Activated T-cell treated with anti-CD3 and anti-CD28 coated beads, Interleukin-2, amount 50 U/mL, for 1 hour (primary cell): ENCODE data around the gene ATP8A2.
"Not testable (repeated sequence)": the region's sequence is repeated elsewhere in the genome, so short reads cannot be mapped to it uniquely, and the experiment has no call there.

ENCODE experiments used
- DNase-seq: peaks from one replicate; pipeline ENCODE4 v3.0.0-alpha.2; 2020

ATP8A2 gene

DNA sequence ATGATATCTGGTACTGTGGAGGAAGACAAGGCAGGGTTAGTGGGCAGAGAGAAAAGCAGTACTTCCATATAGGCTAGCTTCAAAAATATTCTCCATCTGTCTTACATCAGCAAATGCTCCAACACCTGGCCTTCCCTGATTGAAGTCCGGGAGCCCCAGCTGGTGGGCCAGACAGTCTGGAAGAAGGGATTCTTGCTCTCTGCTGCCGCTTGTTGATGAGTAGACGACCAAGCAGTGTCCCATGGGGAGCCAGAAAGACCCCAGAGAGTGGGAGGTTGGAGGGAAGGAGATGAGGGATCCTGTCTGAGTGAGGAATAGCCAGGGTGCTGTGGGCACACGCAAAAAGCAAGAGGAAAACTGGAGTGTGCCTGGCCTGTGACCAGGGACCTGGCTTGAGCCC is 95.1 kb downstream of the ATP8A2 start:
- DNase-seq = no peak

DNA sequence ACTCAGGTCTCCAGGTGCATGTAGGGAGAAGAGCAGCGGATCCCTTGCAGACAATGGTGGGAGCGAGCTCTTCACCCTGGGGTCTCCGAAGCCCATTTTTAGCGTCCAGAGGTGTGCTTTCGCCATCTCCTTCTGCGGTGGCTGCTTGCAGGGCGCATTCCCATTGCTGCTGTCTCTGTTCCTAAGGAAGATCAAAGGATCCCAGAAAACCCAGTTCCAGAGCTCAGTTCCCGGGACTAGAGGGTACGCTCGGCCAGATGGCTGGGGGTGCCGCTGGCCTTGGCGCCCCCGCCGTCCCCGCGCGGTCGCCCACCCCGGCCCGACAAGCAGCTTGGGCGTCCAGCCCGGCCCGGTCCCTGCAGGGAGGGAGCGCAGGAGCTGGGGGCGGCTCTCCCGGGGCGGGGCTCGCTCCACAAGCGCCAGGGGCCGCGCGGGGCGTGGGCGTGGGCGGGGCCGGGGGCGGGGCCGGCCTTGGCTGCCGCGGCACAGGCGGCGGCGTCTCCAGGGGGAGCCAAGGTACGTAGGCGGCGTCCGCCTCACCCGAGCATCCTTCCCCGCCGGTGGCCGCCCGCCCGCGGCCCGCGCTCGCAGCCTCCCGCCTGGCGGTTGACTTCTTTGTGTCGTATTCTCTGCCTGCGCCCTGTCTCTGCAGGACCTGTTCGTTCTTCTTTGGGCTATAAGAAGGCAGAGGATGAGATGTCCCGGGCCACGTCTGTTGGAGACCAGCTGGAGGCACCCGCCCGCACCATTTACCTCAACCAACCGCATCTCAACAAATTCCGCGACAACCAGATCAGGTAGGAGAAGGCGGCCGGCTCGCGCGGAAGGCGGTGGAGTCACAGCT is 96.8 kb downstream of the ATP8A2 start:
- no peak for DNase-seq

DNA sequence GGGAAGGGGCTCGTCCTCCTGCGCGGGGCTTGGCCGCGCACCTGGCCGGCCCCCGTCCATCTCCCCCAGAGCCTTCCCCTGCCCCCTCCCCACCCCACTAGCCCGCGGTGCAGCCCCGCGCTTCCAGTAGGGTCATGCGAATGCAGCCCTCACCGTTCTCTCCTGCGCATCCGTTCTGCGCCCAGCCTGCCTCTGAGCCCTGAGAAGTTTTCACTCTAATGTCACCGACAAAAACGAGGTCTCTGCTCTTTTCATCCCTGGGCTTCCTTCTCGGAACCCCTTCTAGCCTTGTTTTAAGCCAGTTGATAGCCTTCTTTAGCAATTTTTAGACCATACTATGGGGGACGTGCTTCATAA is 97.4 kb downstream of the ATP8A2 start:
- no peak for DNase-seq

DNA sequence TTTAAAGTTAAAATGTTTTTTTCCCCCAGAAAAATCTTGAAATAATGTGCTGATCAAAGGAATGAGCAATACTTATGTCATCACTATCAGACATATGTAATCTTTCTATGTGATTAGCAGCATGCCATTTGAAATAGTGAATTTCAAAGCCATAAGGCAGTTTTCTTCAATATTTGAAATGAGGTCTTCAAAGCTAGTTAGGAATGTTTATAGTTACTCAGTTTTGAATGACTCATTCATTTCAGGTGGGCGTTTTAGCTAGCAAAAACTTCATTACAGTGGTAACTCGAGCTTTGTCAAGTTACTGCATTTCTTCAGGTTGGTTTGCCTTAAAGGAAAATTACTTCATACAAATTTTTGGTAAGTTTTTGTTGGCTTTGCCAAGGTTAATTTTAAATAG is 102.1 kb downstream of the ATP8A2 start:
- no peak for DNase-seq

DNA sequence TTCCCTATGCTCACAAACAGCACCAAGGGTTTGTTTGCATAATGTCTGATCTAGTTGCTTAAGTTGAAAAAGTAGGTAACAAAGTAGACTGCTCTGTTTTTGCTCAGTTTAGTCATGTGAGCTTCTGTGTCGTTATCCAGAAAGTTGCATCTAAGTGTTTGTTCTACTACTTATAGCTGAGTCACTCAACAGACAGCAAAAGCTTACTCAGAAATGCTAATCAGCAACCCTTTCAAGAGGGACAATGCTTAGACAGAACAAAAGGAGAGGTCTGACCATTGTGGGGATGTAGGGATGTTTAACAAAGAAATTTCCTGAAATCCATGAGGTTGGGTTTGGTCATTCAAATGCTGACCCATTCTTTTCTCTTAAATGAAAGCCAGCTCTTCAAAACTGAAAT is 106.4 kb downstream of the ATP8A2 start:
- no peak for DNase-seq

DNA sequence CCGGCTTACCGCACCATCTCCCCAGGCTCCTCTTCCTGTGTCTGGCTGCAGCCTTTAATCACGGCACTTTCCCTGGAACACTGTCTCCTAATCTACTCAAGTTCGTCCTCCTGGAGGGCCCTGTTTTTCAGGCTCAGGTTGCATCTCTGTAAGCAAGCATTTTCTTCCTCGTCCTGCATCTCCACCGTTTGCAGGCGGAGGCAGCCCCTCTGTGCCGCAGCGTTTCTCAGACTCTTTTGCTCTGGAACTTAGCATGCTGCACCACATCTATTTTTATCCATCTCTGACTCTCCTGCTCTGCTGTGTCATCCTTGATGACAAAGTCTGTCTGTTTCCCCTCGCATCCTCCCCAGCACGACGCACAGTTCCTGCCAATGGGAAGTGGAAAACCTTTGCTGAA is 117.5 kb downstream of the ATP8A2 start:
- no peak for DNase-seq

DNA sequence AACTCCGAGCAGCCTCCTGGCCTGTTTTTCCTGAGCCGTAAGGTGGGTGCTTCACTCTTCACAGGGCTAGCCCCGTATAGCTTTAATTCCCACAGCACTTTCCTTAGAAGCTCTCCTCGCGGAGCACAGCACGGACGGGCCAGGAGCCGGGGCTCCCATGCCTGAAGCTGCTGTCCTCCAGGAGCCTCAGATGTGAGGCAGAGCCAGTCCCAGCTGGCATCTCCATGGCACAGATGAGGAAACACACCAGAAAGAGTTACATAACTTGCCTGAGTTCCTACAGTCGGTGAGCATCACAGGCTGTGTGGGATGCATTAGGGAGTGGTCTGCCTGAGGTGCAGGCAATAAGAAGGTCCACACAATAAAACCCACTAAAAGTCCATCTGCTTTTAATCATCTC is 118.5 kb downstream of the ATP8A2 start:
- DNase-seq = no peak

DNA sequence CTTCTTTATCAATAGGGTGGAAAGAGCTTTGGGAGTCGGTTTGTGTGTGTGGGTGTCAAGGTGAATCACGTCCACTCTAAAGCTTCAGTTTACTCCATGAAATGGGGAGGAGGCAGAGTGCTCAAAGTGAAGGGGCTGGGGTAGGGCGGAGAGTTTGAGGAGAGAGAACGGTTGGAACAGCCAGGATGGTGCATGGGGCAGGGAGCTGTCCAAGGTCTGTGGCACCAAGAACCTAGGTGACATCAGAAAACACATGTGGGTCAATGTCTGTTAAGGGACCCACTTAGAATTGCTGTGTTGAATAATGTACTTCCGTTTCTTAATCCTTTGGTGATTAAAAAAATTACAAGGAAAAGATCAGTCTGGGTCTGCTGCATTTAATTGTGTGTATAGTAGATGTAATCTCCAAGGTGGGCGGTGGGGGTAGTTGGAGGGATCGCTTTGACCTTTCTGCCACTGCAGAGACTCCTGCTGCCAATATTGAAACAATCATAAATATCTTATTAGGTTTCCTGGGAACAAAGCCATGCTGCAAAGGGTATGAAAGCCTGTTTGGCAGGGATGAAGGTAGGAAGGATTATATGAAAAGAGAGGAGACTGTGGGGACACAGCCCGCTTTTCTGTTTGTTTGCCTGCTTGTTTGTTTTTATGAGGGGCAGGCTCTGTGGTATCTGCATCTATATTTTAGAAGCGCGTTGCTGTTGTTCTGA is 122.3 kb downstream of the ATP8A2 start:
- no peak for DNase-seq

DNA sequence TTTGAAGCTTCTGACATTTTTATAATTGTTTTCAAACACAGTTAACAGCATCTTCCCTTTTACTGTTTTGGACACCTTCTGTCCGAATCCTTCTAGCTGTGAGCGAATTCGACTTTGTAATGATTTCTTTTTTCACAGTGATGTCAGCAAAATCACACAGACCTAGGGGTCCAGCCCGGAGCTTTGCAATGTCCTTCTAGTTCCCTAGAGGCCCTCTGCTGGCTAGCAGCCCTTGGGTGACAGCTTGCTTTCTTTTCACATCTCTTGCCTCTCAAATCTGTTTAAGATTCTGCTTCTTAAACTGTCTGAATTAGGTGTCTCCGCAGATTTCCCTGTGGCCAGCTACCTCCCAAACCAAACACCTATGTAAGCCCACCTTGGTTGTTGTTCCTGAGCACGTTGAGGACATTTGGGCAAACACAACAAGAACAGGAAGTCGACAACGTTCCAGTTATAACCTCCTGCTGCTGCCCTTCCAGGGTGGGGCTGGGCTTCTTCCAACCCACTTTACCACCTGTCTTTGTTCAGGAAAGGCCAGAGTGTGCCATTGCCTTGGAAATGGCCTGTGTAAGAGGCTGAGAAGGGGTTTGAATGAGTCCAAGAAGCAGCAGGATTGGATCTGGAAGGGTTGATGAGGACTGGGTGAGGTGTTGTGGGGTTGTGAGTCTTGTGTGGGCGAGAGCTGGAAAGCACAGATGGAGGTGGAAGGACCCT is 123.1 kb downstream of the ATP8A2 start:
- no peak for DNase-seq

DNA sequence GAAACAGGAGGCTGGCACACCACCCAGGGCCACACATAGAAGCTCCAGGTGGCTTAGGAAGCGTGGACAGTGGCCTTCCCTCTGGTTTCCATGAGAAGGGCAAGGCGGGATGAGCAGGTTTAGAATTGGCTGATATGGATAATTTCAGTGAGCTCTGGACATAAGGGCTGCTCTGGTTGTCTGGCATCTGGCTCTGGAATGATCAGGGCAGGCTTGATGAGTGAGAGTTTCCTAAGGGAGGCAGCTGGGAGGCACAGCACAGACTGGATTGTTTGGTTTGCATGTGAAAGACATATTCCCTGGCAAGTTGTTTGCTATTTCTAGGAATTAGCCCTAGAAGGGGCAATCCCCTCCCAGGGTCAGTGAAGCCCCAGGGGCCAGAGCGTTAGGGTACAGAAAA is 129.5 kb downstream of the ATP8A2 start:
- no peak for DNase-seq

DNA sequence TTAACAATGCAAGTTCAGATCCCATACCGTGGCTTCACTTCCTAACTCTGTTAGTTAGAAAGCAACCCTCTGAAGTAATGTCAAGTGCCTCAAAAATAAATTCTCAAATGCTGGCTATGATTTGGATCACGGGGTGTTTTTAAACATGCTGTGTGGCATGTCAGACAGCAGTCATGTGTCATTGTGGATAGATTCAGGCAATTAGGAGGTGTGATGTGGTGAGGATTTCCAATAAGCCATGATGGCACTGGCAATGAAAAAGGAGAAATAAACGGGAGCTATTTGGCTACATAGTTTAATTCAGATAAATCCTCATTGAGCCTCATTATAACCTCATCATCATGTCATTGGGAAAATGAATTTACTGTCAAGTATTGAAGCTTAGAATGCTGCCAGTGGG is 130.3 kb downstream of the ATP8A2 start:
- no peak for DNase-seq

DNA sequence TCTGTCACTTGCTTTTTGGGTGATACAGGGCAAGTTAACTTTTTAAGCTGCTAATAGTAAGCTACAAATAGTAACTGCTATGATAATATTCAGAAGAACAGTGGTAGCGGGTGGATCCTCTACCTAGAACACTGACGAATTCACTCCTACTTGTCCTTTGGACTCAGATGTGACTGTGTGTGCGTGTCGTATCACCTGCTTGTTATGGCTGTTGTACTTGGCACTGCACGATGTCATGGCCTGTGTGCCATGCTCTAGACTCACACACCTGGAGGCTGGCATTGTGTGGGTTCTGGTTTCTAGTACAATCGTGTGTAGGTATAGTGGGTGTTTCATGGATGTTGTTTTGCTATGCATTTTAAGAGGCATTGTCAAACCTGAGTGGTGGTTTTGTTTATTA is 130.8 kb downstream of the ATP8A2 start:
- no peak for DNase-seq

DNA sequence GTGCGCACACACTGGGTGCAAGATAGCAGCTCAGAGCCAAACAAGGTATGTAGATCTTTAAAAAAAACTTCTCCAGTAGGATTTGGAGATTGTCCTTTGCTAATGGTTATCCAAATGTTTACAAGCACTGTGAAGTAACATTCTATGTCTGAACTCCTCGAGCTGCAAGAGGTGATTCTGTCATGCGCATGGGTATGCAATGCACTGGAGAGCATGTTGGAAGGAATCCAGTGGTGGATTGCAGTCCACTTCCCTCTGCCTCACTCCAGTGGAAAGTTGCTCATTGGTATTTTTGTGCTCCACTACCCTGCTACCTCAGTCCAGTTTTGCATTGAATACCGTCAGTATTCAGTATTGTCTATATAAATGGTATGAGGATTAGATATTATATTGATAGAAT is 132.1 kb downstream of the ATP8A2 start:
- DNase-seq = no peak

DNA sequence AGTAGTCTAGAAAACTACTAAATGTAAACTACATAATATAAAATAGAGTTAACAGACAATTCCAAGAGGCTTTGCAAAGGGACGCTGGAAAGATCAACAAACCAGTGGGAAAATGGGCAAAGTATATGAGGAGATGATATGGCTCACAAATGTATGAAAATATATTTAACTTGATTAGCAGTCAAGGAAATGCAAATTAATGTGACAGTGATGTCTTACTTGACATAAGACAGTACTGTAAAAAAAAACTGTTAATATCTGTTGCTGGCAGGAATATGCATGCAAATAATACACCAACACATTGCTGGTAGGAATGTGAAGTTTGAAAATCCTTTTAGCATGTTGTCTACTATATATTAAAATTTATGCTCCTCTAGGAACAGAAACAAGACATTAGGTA is 136.1 kb downstream of the ATP8A2 start:
- DNase-seq = no peak

DNA sequence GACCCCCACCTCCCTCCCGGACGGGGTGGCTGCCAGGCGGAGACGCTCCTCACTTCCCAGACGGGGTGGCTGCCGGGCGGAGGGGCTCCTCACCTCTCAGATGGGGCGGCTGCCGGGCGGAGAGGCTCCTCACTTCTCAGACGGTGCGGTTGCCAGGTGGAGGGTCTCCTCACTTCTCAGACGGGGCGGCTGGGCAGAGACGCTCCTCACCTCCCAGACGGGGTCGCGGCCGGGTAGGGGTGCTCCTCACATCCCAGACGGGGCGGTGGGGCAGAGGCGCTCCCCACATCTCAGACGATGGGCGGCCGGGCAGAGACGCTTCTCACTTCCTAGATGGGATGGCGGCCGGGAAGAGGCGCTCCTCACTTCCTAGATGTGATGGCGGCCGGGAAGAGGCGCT is 141.3 kb downstream of the ATP8A2 start:
- DNase-seq = not testable (repeated sequence)

DNA sequence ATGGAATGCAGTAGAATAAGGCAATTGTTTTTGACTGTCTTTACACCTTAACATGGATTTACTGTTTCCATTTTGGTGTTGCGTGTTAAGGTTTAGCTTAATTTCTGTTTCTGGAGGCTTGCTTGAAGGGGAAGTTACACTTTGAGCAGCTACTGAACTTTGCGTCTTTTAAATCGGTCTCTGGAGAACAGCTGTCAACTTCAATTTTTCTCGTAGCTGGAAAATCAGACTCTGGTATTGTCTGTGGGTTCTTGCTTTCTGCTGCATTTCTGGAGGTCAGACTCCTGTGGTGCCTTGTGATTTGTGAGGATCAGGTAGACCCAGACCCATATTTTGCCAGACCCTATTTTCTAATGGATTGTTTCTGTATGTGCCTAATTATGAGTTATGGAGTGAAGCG is 146.7 kb downstream of the ATP8A2 start:
- DNase-seq = no peak

DNA sequence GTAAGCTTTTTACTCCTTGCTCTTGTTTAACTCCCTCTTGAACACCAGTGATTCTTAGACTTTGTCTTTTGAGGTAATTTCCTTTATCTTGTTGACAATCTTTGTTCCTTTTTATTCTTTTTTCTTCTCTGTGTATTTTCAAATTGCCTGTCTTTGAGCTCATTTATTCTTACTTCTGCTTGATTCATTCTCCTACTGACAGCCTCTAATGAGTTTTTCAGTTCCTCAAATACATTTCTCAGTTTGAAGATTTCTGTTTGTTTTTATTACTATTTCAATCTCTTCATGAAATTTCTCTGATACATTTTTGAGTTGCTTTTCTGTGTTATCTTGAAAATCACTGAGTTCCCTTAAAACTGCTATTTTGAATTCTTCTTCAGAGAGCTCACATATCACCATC is 154.1 kb downstream of the ATP8A2 start:
- DNase-seq = no peak

DNA sequence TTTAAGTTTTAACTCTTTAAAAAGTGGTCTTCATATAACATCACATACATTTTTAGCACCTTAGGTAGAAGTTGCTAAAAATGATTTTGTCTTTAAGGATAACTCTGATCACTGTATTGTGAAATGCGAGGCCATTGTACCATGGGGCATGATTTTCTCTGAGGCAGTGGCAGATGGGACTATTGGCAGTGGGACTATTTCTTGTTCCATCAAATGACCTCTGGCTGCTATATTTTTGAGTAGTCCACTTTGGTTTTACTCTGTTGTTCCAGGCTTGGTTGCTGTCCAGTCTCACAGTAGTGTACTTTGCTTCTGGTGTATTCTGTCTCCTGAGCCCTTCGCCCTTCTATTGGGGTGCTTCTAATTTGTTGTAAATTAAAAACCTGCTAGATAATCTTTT is 156.5 kb downstream of the ATP8A2 start:
- no peak for DNase-seq

DNA sequence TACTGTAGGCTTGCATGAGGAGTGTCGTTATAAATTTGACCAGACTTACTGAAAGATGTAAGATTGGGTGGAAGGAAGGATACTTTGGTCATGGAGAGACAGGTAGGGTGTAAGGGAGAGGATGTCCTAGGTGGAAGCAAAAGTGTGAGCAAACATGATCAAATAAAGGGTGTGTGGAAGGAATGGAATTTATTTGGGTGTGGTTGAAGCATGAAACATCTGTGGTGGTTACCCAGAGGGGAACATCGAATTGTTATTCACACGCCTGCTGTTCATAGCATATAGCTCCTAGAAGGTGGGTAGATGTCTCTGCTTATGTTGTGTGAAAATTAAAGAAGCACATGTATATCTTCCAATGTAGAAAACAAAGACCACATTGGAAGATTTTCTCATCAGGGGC is 157.7 kb downstream of the ATP8A2 start:
- no peak for DNase-seq

DNA sequence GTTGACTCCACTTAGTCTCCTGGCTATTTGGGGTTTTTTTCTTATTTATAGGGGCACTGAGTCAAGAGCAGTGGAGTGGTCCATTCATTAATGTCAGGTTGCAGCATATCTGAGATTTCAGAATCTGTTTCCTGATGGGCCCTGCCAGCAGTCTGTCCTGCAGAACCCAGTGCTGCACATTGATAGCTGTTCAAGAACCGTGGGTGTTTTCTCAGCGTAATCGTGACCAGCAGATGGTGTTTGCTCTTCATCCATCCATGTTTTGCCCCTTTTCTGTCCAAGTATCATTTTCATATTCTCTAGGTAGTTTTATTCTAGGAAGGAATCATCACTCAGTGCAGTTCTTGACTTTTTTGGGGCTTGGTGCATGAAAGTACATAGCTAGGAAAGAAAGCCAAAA is 166.5 kb downstream of the ATP8A2 start:
- DNase-seq = no peak

DNA sequence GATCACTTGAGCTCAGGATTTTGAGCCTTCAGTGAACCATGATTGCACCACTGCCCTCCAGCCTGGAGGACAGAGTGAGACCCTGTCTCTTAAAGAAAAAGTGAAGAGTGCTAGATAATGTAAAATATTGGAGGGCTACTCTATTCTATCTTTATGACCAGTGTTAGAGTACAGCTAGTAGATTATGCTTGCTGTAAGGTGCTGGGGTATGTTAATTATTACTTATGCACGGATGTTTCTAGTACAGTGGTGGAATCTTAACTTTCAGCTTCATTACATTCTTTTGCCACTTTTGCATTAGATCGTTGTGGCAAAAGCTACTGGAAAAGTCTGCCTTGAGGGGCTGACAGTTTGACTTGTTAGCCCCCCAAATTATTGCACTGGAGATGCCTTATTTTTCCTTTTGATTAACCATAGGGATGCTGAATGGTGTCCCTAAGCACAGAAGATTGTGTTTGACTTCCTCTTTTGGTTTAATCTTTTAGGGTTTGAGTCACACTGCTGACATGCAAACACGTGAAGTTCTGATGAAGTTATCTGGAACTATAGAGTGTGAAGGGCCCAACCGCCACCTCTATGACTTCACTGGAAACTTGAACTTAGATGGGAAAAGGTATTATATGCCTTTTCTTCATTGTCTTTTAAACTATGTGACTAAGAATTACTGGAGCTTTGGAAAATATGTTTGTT is 169.8 kb downstream of the ATP8A2 start:
- DNase-seq = no peak

DNA sequence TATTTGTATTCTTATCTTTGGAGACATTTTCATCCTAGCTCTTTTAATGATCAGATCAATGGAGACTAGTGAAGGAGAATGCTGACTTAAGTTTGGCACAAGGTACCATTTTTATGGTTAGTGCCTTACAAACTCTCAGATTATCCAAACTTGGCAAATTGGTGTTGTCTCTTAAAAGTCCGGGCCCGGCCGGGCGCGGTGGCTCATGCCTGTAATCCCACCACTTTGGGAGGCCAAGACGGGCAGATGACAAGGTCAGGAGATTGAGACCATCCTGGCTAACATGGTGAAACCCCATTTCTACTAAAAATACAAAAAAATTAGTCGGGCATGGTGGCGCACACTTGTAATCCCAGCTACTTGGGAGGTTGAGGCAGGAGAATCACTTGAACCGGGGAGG is 177.2 kb downstream of the ATP8A2 start:
- not testable (repeated sequence) for DNase-seq

DNA sequence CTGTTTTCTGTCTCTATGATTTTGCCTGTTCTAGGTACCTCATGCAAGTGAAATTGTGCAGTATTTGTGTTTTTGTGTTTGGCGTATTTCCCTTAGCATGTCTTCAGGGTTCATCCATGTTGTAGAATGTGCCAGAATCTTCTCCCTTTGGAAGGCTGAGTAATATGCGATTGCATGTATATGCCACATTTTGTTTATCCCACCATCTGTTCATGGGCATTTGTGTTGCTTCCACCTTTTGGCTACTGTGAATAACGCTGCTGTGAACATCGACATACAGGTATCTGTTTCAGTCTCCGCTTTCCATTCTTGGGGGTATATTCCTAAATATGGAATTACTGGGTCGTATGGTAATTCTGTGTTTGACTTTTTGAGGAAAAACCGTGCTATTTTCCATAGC is 190.0 kb downstream of the ATP8A2 start:
- DNase-seq = no peak

DNA sequence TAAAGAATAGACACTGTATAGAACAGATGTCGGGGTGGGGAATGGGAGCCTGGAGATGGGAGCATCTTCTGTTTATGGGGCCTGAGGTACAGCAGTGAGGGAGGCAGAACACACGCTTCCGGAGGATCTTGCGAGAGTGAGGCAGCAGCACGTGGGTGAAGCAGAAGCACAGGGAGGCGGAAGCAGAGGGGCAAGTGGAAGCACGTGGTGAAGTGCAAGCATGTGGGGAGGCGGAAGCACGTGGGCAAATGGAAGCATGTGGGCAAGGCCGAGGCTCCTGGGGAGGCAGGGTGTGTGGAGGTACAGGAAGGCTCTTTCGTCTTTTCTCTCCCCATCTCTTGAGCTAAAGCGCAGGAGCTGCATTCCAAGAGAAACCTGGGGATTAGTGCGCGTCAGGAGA is 198.4 kb downstream of the ATP8A2 start:
- no peak for DNase-seq
